H9 (cell line): ENCODE data around the gene STS. TPM values are rescaled to one million over a fixed set of nuclear protein-coding genes. Genes with fewer than 3 reads are reported as not detected.

Experiments
- DNase-seq: peaks from one replicate; pipeline ENCODE4 v3.0.0-alpha.2; 2017
- H2AFZ ChIP-seq: one replicate; pipeline ENCODE4 v1.6.1; 2013; ENCODE audit warnings: mild to moderate bottlenecking, low read length, control low read depth, moderate library complexity
- H2AK5ac ChIP-seq: 2 replicates; pipeline ENCODE4 v1.6.1; 2013; ENCODE audit warnings: low read length, control low read depth, mixed read lengths; ENCODE audit not compliant: insufficient read length
- H2BK120ac ChIP-seq: one replicate; pipeline ENCODE4 v1.6.1; 2013; ENCODE audit warnings: low read depth, mild to moderate bottlenecking, low read length, control low read depth, inconsistent platforms; ENCODE audit not compliant: poor library complexity, severe bottlenecking
- H2BK12ac ChIP-seq: 2 replicates; pipeline ENCODE4 v1.6.1; 2013; ENCODE audit warnings: low read length, control low read depth, mixed read lengths, low read depth; ENCODE audit not compliant: insufficient read length
- H2BK15ac ChIP-seq: 2 replicates; pipeline ENCODE4 v1.6.1; 2013; ENCODE audit warnings: low read depth, low read length, control low read depth
- H2BK20ac ChIP-seq: one replicate; pipeline ENCODE4 v1.6.1; 2013; ENCODE audit warnings: low read depth, mild to moderate bottlenecking, low read length, control low read depth, inconsistent platforms; ENCODE audit not compliant: poor library complexity, severe bottlenecking
- H2BK5ac ChIP-seq: 2 replicates; pipeline ENCODE4 v1.6.1; 2013; ENCODE audit warnings: low read length, control low read depth, mixed read lengths; ENCODE audit not compliant: insufficient read length
- H3K14ac ChIP-seq: 2 replicates; pipeline ENCODE4 v1.6.1; 2013; ENCODE audit warnings: low read length, control low read depth; ENCODE audit not compliant: insufficient read depth
- H3K18ac ChIP-seq: 2 replicates; pipeline ENCODE4 v1.6.1; 2013; ENCODE audit warnings: low read depth, mild to moderate bottlenecking, mixed read lengths, low read length, control low read depth; ENCODE audit not compliant: insufficient read length
- H3K23ac ChIP-seq: 2 replicates; pipeline ENCODE4 v1.6.1; 2013; ENCODE audit warnings: low read length, control low read depth, mixed read lengths, low read depth; ENCODE audit not compliant: insufficient read length
- H3K23me2 ChIP-seq: 2 replicates; pipeline ENCODE4 v1.6.1; 2013; ENCODE audit warnings: low read depth, mild to moderate bottlenecking, mixed read lengths, low read length, control low read depth; ENCODE audit not compliant: insufficient read length, poor library complexity, severe bottlenecking
- H3K27ac ChIP-seq: 2 replicates; pipeline ENCODE4 v1.5.1; 2013; ENCODE audit warnings: low read length, control low read depth, mixed read lengths, low read depth; ENCODE audit not compliant: insufficient read length
- H3K27me3 ChIP-seq: 2 replicates; pipeline ENCODE4 v1.6.1; 2013; ENCODE audit warnings: low read length, control low read depth, inconsistent platforms; ENCODE audit not compliant: insufficient read depth
- H3K4ac ChIP-seq: 2 replicates; pipeline ENCODE4 v1.6.1; 2013; ENCODE audit warnings: low read depth, mild to moderate bottlenecking, control low read depth, inconsistent platforms, low read length, moderate library complexity
- H3K4me1 ChIP-seq: 2 replicates; pipeline ENCODE4 v1.6.1; 2013; ENCODE audit warnings: low read length, control low read depth, inconsistent platforms; ENCODE audit not compliant: insufficient read depth
- H3K4me2 ChIP-seq: 2 replicates; pipeline ENCODE4 v1.6.1; 2013; ENCODE audit warnings: low read length, control low read depth, mixed read lengths; ENCODE audit not compliant: insufficient read length, insufficient read depth
- H3K56ac ChIP-seq: 2 replicates; pipeline ENCODE4 v1.6.1; 2013; ENCODE audit warnings: low read depth, mild to moderate bottlenecking, mixed read lengths, low read length, control low read depth; ENCODE audit not compliant: insufficient read length
- H3K79me1 ChIP-seq: 2 replicates; pipeline ENCODE4 v1.6.1; 2013; ENCODE audit warnings: low read depth, mild to moderate bottlenecking, moderate library complexity, low read length, control low read depth, inconsistent platforms; ENCODE audit not compliant: insufficient read depth, poor library complexity, severe bottlenecking
- H3K79me2 ChIP-seq: 2 replicates; pipeline ENCODE4 v1.6.1; 2013; ENCODE audit warnings: low read length, control low read depth, inconsistent platforms; ENCODE audit not compliant: insufficient read depth
- H3K9ac ChIP-seq: 2 replicates; pipeline ENCODE4 v1.6.1; 2013; ENCODE audit warnings: low read length, control low read depth, mixed read lengths; ENCODE audit not compliant: insufficient read length; ENCODE audit errors: extremely low read depth
- H3K9me3 ChIP-seq: one replicate; pipeline ENCODE4 v1.6.1; 2013; ENCODE audit warnings: low read depth, low read length, inconsistent platforms; ENCODE audit not compliant: control insufficient read depth
- H3T11ph ChIP-seq: one replicate; pipeline ENCODE4 v1.6.1; 2013; ENCODE audit warnings: mild to moderate bottlenecking, low read length, control low read depth, inconsistent platforms
- H4K20me1 ChIP-seq: one replicate; pipeline ENCODE4 v1.6.1; 2013; ENCODE audit not compliant: control insufficient read depth, insufficient read length, insufficient read depth
- H4K5ac ChIP-seq: 2 replicates; pipeline ENCODE4 v1.6.1; 2013; ENCODE audit warnings: low read depth, mild to moderate bottlenecking, mixed read lengths, low read length, control low read depth; ENCODE audit not compliant: insufficient read length
- H4K8ac ChIP-seq: replicated peaks from 2 replicates; pipeline ENCODE4 v1.6.1; 2013; ENCODE audit warnings: low read length, control low read depth, mixed read lengths, low read depth; ENCODE audit not compliant: insufficient read length
- H4K91ac ChIP-seq: 2 replicates; pipeline ENCODE4 v1.6.1; 2013; ENCODE audit warnings: low read depth, mild to moderate bottlenecking, moderate library complexity, mixed read lengths, low read length, control low read depth; ENCODE audit not compliant: insufficient read length
- H3K27ac Mint-ChIP-seq, 3 experiments: 2 replicates in 2 of 3; 3 replicates in 1 of 3; pipeline ENCODE4 v1.8.0; 2020 to 2021; ENCODE audit warnings: mixed read lengths in 3 of 3, mild to moderate bottlenecking in 1 of 3, moderate library complexity in 1 of 3
- H3K27me3 Mint-ChIP-seq: 2 replicates; pipeline ENCODE4 v1.8.0; 2021; ENCODE audit warnings: low read depth, mild to moderate bottlenecking, moderate library complexity, mixed read lengths
- H3K36me3 Mint-ChIP-seq, 3 experiments: 2 replicates in 2 of 3; 3 replicates in 1 of 3; pipeline ENCODE4 v1.8.0; 2020 to 2021; ENCODE audit warnings: low read depth in 3 of 3, mixed read lengths in 3 of 3; ENCODE audit not compliant: insufficient read depth in 1 of 3
- H3K4me1 Mint-ChIP-seq, 2 experiments: 2 replicates each; pipeline ENCODE4 v1.8.0; 2020; ENCODE audit warnings: mixed read lengths in 2 of 2
- H3K4me3 Mint-ChIP-seq, 2 experiments: 2 replicates in 1 of 2; 3 replicates in 1 of 2; pipeline ENCODE4 v1.8.0; 2020 to 2021; ENCODE audit warnings: mild to moderate bottlenecking in 2 of 2, mixed read lengths in 2 of 2, moderate library complexity in 1 of 2
- H3K9me3 Mint-ChIP-seq, 2 experiments: 2 replicates in 1 of 2; 3 replicates in 1 of 2; pipeline ENCODE4 v1.8.0; 2020; ENCODE audit warnings: mild to moderate bottlenecking in 2 of 2, mixed read lengths in 2 of 2, moderate library complexity in 1 of 2
- WGBS: extraction: QIAGEN DNeasy Blood & Tissue Kit; methylation state at CpG from one replicate; pipeline ENCODE4 v1.1.7; 2013; ENCODE audit warnings: missing lambda C conversion rate, low lambda C conversion rate, mixed read lengths; ENCODE audit not compliant: insufficient read length; ENCODE audit errors: extremely low coverage; 5-methylcytosine and 5-hydroxymethylcytosine counted together
- microRNA-seq: library from miRNA; unstranded; fragments of <30 nt; microRNA quantifications from one replicate; pipeline ENCODE4, GENCODE V29; 2020; ENCODE audit warnings: borderline microRNAs expressed
- total RNA-seq: library from RNA; stranded (reverse); gene quantifications from 2 replicates; pipeline ENCODE4 v1.2.1, GENCODE V29; 2021
- TF ChIP-seq, protein P1 (sequence below): fragments of 200-600 bp; sonication (generic); conservative IDR thresholded peaks from 3 replicates; pipeline ENCODE4 v1.8.0; 2021; ENCODE audit warnings: antibody characterized with exemption, mild to moderate bottlenecking

Gene STS
- total RNA-seq, 1 experiment from 2014 or later, result 3.6 TPM

GRCh38 chrX:7194606-7195005, 47.1 kb downstream of the STS start:
- DNase-seq, result no peak
- H2BK15ac ChIP-seq, result no peak overlapping the region
- H3K79me1 ChIP-seq, result no peaks in the 10 kb centered on the region
- no peaks in the 10 kb centered on the region for H3K23me2 ChIP-seq
- peaks cover 7 to 15% of the 10 kb centered on the region in 2 experiments for H3K9me3 Mint-ChIP-seq
- TF ChIP-seq, protein P1, sequence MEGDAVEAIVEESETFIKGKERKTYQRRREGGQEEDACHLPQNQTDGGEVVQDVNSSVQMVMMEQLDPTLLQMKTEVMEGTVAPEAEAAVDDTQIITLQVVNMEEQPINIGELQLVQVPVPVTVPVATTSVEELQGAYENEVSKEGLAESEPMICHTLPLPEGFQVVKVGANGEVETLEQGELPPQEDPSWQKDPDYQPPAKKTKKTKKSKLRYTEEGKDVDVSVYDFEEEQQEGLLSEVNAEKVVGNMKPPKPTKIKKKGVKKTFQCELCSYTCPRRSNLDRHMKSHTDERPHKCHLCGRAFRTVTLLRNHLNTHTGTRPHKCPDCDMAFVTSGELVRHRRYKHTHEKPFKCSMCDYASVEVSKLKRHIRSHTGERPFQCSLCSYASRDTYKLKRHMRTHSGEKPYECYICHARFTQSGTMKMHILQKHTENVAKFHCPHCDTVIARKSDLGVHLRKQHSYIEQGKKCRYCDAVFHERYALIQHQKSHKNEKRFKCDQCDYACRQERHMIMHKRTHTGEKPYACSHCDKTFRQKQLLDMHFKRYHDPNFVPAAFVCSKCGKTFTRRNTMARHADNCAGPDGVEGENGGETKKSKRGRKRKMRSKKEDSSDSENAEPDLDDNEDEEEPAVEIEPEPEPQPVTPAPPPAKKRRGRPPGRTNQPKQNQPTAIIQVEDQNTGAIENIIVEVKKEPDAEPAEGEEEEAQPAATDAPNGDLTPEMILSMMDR, result no peak
- H3K56ac ChIP-seq, result no peak overlapping the region
- no peak overlapping the region for H2BK12ac ChIP-seq
- no peak overlapping the region for H3K27ac Mint-ChIP-seq
- H3K27ac ChIP-seq, result no peak overlapping the region
- H2BK20ac ChIP-seq, result no peak overlapping the region
- H3K4me1 Mint-ChIP-seq, result peaks cover 39 to 48% of the 10 kb centered on the region in 2 experiments
- peaks cover 2 to 13% (median 9%) of the 10 kb centered on the region in 3 experiments; a peak in 6 of 7 replicates for H3K36me3 Mint-ChIP-seq
- H3K4me3 Mint-ChIP-seq, result no peak overlapping the region
- H3K23ac ChIP-seq, result no peak overlapping the region
- no peak overlapping the region for H3K14ac ChIP-seq
- H4K20me1 ChIP-seq, result peaks cover 2% of the 10 kb centered on the region
- H2AK5ac ChIP-seq, result no peak overlapping the region
- H3K79me2 ChIP-seq, result no peaks in the 10 kb centered on the region
- no CpG with 5 or more reads among the region's 11 CpGs for WGBS
- H3K18ac ChIP-seq, result no peak overlapping the region
- no peak overlapping the region for H2AFZ ChIP-seq
- H2BK120ac ChIP-seq, result no peak overlapping the region
- no peaks in the 10 kb centered on the region for H3K9me3 ChIP-seq
- H3K9ac ChIP-seq, result no peak overlapping the region
- H4K5ac ChIP-seq, result no peak overlapping the region
- H3K4me1 ChIP-seq, result peaks cover 2% of the 10 kb centered on the region
- no peak overlapping the region for H2BK5ac ChIP-seq
- no peak overlapping the region for H3K4ac ChIP-seq
- no peak overlapping the region for H3K4me2 ChIP-seq
- no peak overlapping the region for H4K8ac ChIP-seq
- no peak overlapping the region for H4K91ac ChIP-seq
- H3T11ph ChIP-seq, result no peak overlapping the region
- H3K27me3 Mint-ChIP-seq, result no peaks in the 10 kb centered on the region
- no peaks in the 10 kb centered on the region for H3K27me3 ChIP-seq

Small RNA genes lying within 50 kb of the gene (microRNA-seq; reads per million reads assigned to microRNA genes)
- not detected for gene MIR4767

Other genes starting within 250 kb of the STS start
- 46.3 and 47.3 TPM in 2 replicates for gene PUDP, start 441 bp downstream of the STS start, total RNA-seq